ENCODE measurements around the gene MAP4K2. TPM values are rescaled to one million over a fixed set of nuclear protein-coding genes. Genes with fewer than 3 reads are reported as not detected.
"Not testable (repeated sequence)": the region's sequence is repeated elsewhere in the genome, so short reads cannot be mapped to it uniquely, and the experiment has no call there.

The MAP4K2 gene
- total RNA-seq (2014; rRNA removed; shearing (Covaris generic); ENCODE audit: low replicate concordance), result 12.9 and 14.4 TPM in 2 replicates

- peak; percentile 70 for DNase-seq (ENCODE audit: low read depth)
- in situ Hi-C loops (cut with HindIII; ENCODE audit: low pct_unique_long_range_greater_than_20kb, low sequenced_read_pairs), result no loop called here
These were observed at the start of gene MAP4K2 for GRCh38 chr11:64803158-64803845. Gene MAP4K2, minus strand, starts transcription at chr11:64803214. Its CDS starts 65 bp downstream, at chr11:64803149.

- DNase-seq (ENCODE audit: low read depth), result no peak
- in situ Hi-C loops (cut with HindIII; ENCODE audit: low pct_unique_long_range_greater_than_20kb, low sequenced_read_pairs), result no loop called here
These were observed 48.9 kb upstream of the MAP4K2 start for GRCh38 chr11:64851831-64852351.

GRCh38 chr11:64850979-64851567 is 48.1 kb upstream of the MAP4K2 start:
- no peak for DNase-seq (ENCODE audit: low read depth)
- in situ Hi-C loops (cut with HindIII; ENCODE audit: low pct_unique_long_range_greater_than_20kb, low sequenced_read_pairs), result no loop called here

- in situ Hi-C loops (cut with HindIII; ENCODE audit: low pct_unique_long_range_greater_than_20kb, low sequenced_read_pairs), result no loop called here
- no peak for DNase-seq (ENCODE audit: low read depth)
These were observed 46.8 kb upstream of the MAP4K2 start for GRCh38 chr11:64849598-64850356.

- in situ Hi-C loops (cut with HindIII; ENCODE audit: low pct_unique_long_range_greater_than_20kb, low sequenced_read_pairs), result no loop called here
- no peak for DNase-seq (ENCODE audit: low read depth)
These were observed 46.0 kb upstream of the MAP4K2 start for GRCh38 chr11:64848826-64849597.

- in situ Hi-C loops (cut with HindIII; ENCODE audit: low pct_unique_long_range_greater_than_20kb, low sequenced_read_pairs), result no loop called here
- no peak for DNase-seq (ENCODE audit: low read depth)
These were observed 45.3 kb upstream of the MAP4K2 start for GRCh38 chr11:64848214-64848825.

GRCh38 chr11:64846998-64847666 is 44.1 kb upstream of the MAP4K2 start:
- DNase-seq (ENCODE audit: low read depth), result peak; percentile 74
- in situ Hi-C loops (cut with HindIII; ENCODE audit: low pct_unique_long_range_greater_than_20kb, low sequenced_read_pairs), result no loop called here

- in situ Hi-C loops (cut with HindIII; ENCODE audit: low pct_unique_long_range_greater_than_20kb, low sequenced_read_pairs); DNase-seq (ENCODE audit: low read depth): not testable (repeated sequence)
These were observed 42.7 kb upstream of the MAP4K2 start for GRCh38 chr11:64845776-64846129.

GRCh38 chr11:64845129-64845775 is 42.2 kb upstream of the MAP4K2 start:
- no peak for DNase-seq (ENCODE audit: low read depth)
- in situ Hi-C loops (cut with HindIII; ENCODE audit: low pct_unique_long_range_greater_than_20kb, low sequenced_read_pairs), result no loop called here

- in situ Hi-C loops (cut with HindIII; ENCODE audit: low pct_unique_long_range_greater_than_20kb, low sequenced_read_pairs), result no loop called here
- DNase-seq (ENCODE audit: low read depth), result no peak
These were observed 41.5 kb upstream of the MAP4K2 start, which contains the start of gene CDC42BPG for GRCh38 chr11:64844330-64845128. Gene CDC42BPG, minus strand, starts transcription at chr11:64844653. Its CDS starts 84 bp downstream, at chr11:64844569.

- no peak for DNase-seq (ENCODE audit: low read depth)
- in situ Hi-C loops (cut with HindIII; ENCODE audit: low pct_unique_long_range_greater_than_20kb, low sequenced_read_pairs), result no loop called here
These were observed 40.8 kb upstream of the MAP4K2 start for GRCh38 chr11:64843686-64844329.

GRCh38 chr11:64842851-64843685 is 40.1 kb upstream of the MAP4K2 start:
- peak; percentile 56 for DNase-seq (ENCODE audit: low read depth)
- in situ Hi-C loops (cut with HindIII; ENCODE audit: low pct_unique_long_range_greater_than_20kb, low sequenced_read_pairs), result no loop called here

- in situ Hi-C loops (cut with HindIII; ENCODE audit: low pct_unique_long_range_greater_than_20kb, low sequenced_read_pairs), result no loop called here
- DNase-seq (ENCODE audit: low read depth), result no peak
These were observed 39.3 kb upstream of the MAP4K2 start for GRCh38 chr11:64842366-64842759.

- DNase-seq (ENCODE audit: low read depth), result no peak
- in situ Hi-C loops (cut with HindIII; ENCODE audit: low pct_unique_long_range_greater_than_20kb, low sequenced_read_pairs), result no loop called here
These were observed 38.8 kb upstream of the MAP4K2 start for GRCh38 chr11:64841592-64842365.
